H9 (cell line): ENCODE data around the gene UTP4. TPM values are rescaled to one million over a fixed set of nuclear protein-coding genes. Genes with fewer than 3 reads are reported as not detected.
A peak's percentile ranks its signal among the peaks of the same experiment; 100 is the strongest.

Source experiments
- DNase-seq: peaks from one replicate; pipeline ENCODE4 v3.0.0-alpha.2; 2017
- H2AFZ ChIP-seq: one replicate; pipeline ENCODE4 v1.6.1; 2013; ENCODE audit warnings: mild to moderate bottlenecking, low read length, control low read depth, moderate library complexity
- H2AK5ac ChIP-seq: 2 replicates; pipeline ENCODE4 v1.6.1; 2013; ENCODE audit warnings: low read length, control low read depth, mixed read lengths; ENCODE audit not compliant: insufficient read length
- H2BK120ac ChIP-seq: one replicate; pipeline ENCODE4 v1.6.1; 2013; ENCODE audit warnings: low read depth, mild to moderate bottlenecking, low read length, control low read depth, inconsistent platforms; ENCODE audit not compliant: poor library complexity, severe bottlenecking
- H2BK12ac ChIP-seq: 2 replicates; pipeline ENCODE4 v1.6.1; 2013; ENCODE audit warnings: low read length, control low read depth, mixed read lengths, low read depth; ENCODE audit not compliant: insufficient read length
- H2BK15ac ChIP-seq: 2 replicates; pipeline ENCODE4 v1.6.1; 2013; ENCODE audit warnings: low read depth, low read length, control low read depth
- H2BK20ac ChIP-seq: one replicate; pipeline ENCODE4 v1.6.1; 2013; ENCODE audit warnings: low read depth, mild to moderate bottlenecking, low read length, control low read depth, inconsistent platforms; ENCODE audit not compliant: poor library complexity, severe bottlenecking
- H2BK5ac ChIP-seq: 2 replicates; pipeline ENCODE4 v1.6.1; 2013; ENCODE audit warnings: low read length, control low read depth, mixed read lengths; ENCODE audit not compliant: insufficient read length
- H3K14ac ChIP-seq: 2 replicates; pipeline ENCODE4 v1.6.1; 2013; ENCODE audit warnings: low read length, control low read depth; ENCODE audit not compliant: insufficient read depth
- H3K18ac ChIP-seq: 2 replicates; pipeline ENCODE4 v1.6.1; 2013; ENCODE audit warnings: low read depth, mild to moderate bottlenecking, mixed read lengths, low read length, control low read depth; ENCODE audit not compliant: insufficient read length
- H3K23ac ChIP-seq: 2 replicates; pipeline ENCODE4 v1.6.1; 2013; ENCODE audit warnings: low read length, control low read depth, mixed read lengths, low read depth; ENCODE audit not compliant: insufficient read length
- H3K23me2 ChIP-seq: 2 replicates; pipeline ENCODE4 v1.6.1; 2013; ENCODE audit warnings: low read depth, mild to moderate bottlenecking, mixed read lengths, low read length, control low read depth; ENCODE audit not compliant: insufficient read length, poor library complexity, severe bottlenecking
- H3K27ac ChIP-seq: 2 replicates; pipeline ENCODE4 v1.5.1; 2013; ENCODE audit warnings: low read length, control low read depth, mixed read lengths, low read depth; ENCODE audit not compliant: insufficient read length
- H3K27me3 ChIP-seq: 2 replicates; pipeline ENCODE4 v1.6.1; 2013; ENCODE audit warnings: low read length, control low read depth, inconsistent platforms; ENCODE audit not compliant: insufficient read depth
- H3K4ac ChIP-seq: 2 replicates; pipeline ENCODE4 v1.6.1; 2013; ENCODE audit warnings: low read depth, mild to moderate bottlenecking, control low read depth, inconsistent platforms, low read length, moderate library complexity
- H3K4me1 ChIP-seq: 2 replicates; pipeline ENCODE4 v1.6.1; 2013; ENCODE audit warnings: low read length, control low read depth, inconsistent platforms; ENCODE audit not compliant: insufficient read depth
- H3K4me2 ChIP-seq: 2 replicates; pipeline ENCODE4 v1.6.1; 2013; ENCODE audit warnings: low read length, control low read depth, mixed read lengths; ENCODE audit not compliant: insufficient read length, insufficient read depth
- H3K56ac ChIP-seq: 2 replicates; pipeline ENCODE4 v1.6.1; 2013; ENCODE audit warnings: low read depth, mild to moderate bottlenecking, mixed read lengths, low read length, control low read depth; ENCODE audit not compliant: insufficient read length
- H3K79me1 ChIP-seq: 2 replicates; pipeline ENCODE4 v1.6.1; 2013; ENCODE audit warnings: low read depth, mild to moderate bottlenecking, moderate library complexity, low read length, control low read depth, inconsistent platforms; ENCODE audit not compliant: insufficient read depth, poor library complexity, severe bottlenecking
- H3K79me2 ChIP-seq: 2 replicates; pipeline ENCODE4 v1.6.1; 2013; ENCODE audit warnings: low read length, control low read depth, inconsistent platforms; ENCODE audit not compliant: insufficient read depth
- H3K9ac ChIP-seq: 2 replicates; pipeline ENCODE4 v1.6.1; 2013; ENCODE audit warnings: low read length, control low read depth, mixed read lengths; ENCODE audit not compliant: insufficient read length; ENCODE audit errors: extremely low read depth
- H3K9me3 ChIP-seq: one replicate; pipeline ENCODE4 v1.6.1; 2013; ENCODE audit warnings: low read depth, low read length, inconsistent platforms; ENCODE audit not compliant: control insufficient read depth
- H3T11ph ChIP-seq: one replicate; pipeline ENCODE4 v1.6.1; 2013; ENCODE audit warnings: mild to moderate bottlenecking, low read length, control low read depth, inconsistent platforms
- H4K20me1 ChIP-seq: one replicate; pipeline ENCODE4 v1.6.1; 2013; ENCODE audit not compliant: control insufficient read depth, insufficient read length, insufficient read depth
- H4K5ac ChIP-seq: 2 replicates; pipeline ENCODE4 v1.6.1; 2013; ENCODE audit warnings: low read depth, mild to moderate bottlenecking, mixed read lengths, low read length, control low read depth; ENCODE audit not compliant: insufficient read length
- H4K8ac ChIP-seq: replicated peaks from 2 replicates; pipeline ENCODE4 v1.6.1; 2013; ENCODE audit warnings: low read length, control low read depth, mixed read lengths, low read depth; ENCODE audit not compliant: insufficient read length
- H4K91ac ChIP-seq: 2 replicates; pipeline ENCODE4 v1.6.1; 2013; ENCODE audit warnings: low read depth, mild to moderate bottlenecking, moderate library complexity, mixed read lengths, low read length, control low read depth; ENCODE audit not compliant: insufficient read length
- H3K27ac Mint-ChIP-seq, 3 experiments: 2 replicates in 2 of 3; 3 replicates in 1 of 3; pipeline ENCODE4 v1.8.0; 2020 to 2021; ENCODE audit warnings: mixed read lengths in 3 of 3, mild to moderate bottlenecking in 1 of 3, moderate library complexity in 1 of 3
- H3K27me3 Mint-ChIP-seq: 2 replicates; pipeline ENCODE4 v1.8.0; 2021; ENCODE audit warnings: low read depth, mild to moderate bottlenecking, moderate library complexity, mixed read lengths
- H3K36me3 Mint-ChIP-seq, 3 experiments: 2 replicates in 2 of 3; 3 replicates in 1 of 3; pipeline ENCODE4 v1.8.0; 2020 to 2021; ENCODE audit warnings: low read depth in 3 of 3, mixed read lengths in 3 of 3; ENCODE audit not compliant: insufficient read depth in 1 of 3
- H3K4me1 Mint-ChIP-seq, 2 experiments: 2 replicates each; pipeline ENCODE4 v1.8.0; 2020; ENCODE audit warnings: mixed read lengths in 2 of 2
- H3K4me3 Mint-ChIP-seq, 2 experiments: 2 replicates in 1 of 2; 3 replicates in 1 of 2; pipeline ENCODE4 v1.8.0; 2020 to 2021; ENCODE audit warnings: mild to moderate bottlenecking in 2 of 2, mixed read lengths in 2 of 2, moderate library complexity in 1 of 2
- H3K9me3 Mint-ChIP-seq, 2 experiments: 2 replicates in 1 of 2; 3 replicates in 1 of 2; pipeline ENCODE4 v1.8.0; 2020; ENCODE audit warnings: mild to moderate bottlenecking in 2 of 2, mixed read lengths in 2 of 2, moderate library complexity in 1 of 2
- CTCF ChIP-seq: fragments of 200-600 bp; sonication (generic); conservative IDR thresholded peaks from 3 replicates; pipeline ENCODE4 v1.8.0; 2021; ENCODE audit warnings: antibody characterized with exemption, mild to moderate bottlenecking
- WGBS: extraction: QIAGEN DNeasy Blood & Tissue Kit; methylation state at CpG from one replicate; pipeline ENCODE4 v1.1.7; 2013; ENCODE audit warnings: missing lambda C conversion rate, low lambda C conversion rate, mixed read lengths; ENCODE audit not compliant: insufficient read length; ENCODE audit errors: extremely low coverage; 5-methylcytosine and 5-hydroxymethylcytosine counted together
- total RNA-seq: library from RNA; stranded (reverse); gene quantifications from 2 replicates; pipeline ENCODE4 v1.2.1, GENCODE V29; 2021

Gene UTP4
- total RNA-seq, 1 experiment from 2014 or later: 94.0 TPM

GRCh38 chr16:69188236-69188549 is 55.7 kb downstream of the UTP4 start:
- WGBS: no CpG with 5 or more reads among the region's 5 CpGs
- peak overlapping the region in 1 of 3 experiments; percentile 91; a peak in 3 of 7 replicates for H3K27ac Mint-ChIP-seq
- Histone ChIP-seq H3K56ac (no peak overlapping the region), H4K20me1 (no peaks in the 10 kb centered on the region), H2BK5ac (no peak overlapping the region), H3K23me2 (peaks cover 12% of the 10 kb centered on the region), H2BK120ac (no peak overlapping the region), H2AFZ (no peak overlapping the region), H3K4ac (no peak overlapping the region), H3K79me1 (peaks cover 3% of the 10 kb centered on the region), H3T11ph (no peak overlapping the region), H2AK5ac (no peak overlapping the region), H3K9ac (peak overlapping the region; percentile 87), H3K4me1 (no peaks in the 10 kb centered on the region; the same call in 1 of the 2 replicates), H3K23ac (no peak overlapping the region), H3K9me3 (no peaks in the 10 kb centered on the region), H2BK12ac (no peak overlapping the region), H2BK15ac (no peak overlapping the region), H4K5ac (no peak overlapping the region), H3K79me2 (peaks cover 2% of the 10 kb centered on the region; the same call in 1 of the 2 replicates), H3K14ac (peak overlapping the region; percentile 72; the same call in 1 of the 2 replicates), H2BK20ac (no peak overlapping the region), H3K4me2 (peak overlapping the region; percentile 100), H3K18ac (no peak overlapping the region), H4K91ac (no peak overlapping the region), H3K27ac (no peak overlapping the region), H4K8ac (no peak overlapping the region), H3K27me3 (no peaks in the 10 kb centered on the region)
- H3K27me3 Mint-ChIP-seq: no peaks in the 10 kb centered on the region
- no peak for TF ChIP-seq CTCF
- DNase-seq: no peak
- peaks cover 18 to 25% of the 10 kb centered on the region in 2 experiments for H3K4me1 Mint-ChIP-seq
- H3K36me3 Mint-ChIP-seq: peaks cover 2 to 6% (median 5%) of the 10 kb centered on the region in 3 experiments; a peak in 6 of 7 replicates
- H3K9me3 Mint-ChIP-seq: no peaks in the 10 kb centered on the region
- peak overlapping the region; percentile 87 to 89 for H3K4me3 Mint-ChIP-seq
